WTC11 (cell line): ENCODE results near the gene GALNT9. TPM values are rescaled to one million over a fixed set of nuclear protein-coding genes. Genes with fewer than 3 reads are reported as not detected.
"Not testable (repeated sequence)": the region's sequence is repeated elsewhere in the genome, so short reads cannot be mapped to it uniquely, and the experiment has no call there.

Experiments
- ATAC-seq: fragments of 200-7000 bp; cut with Tn5 transposase; 2 replicates; pipeline ENCODE4 v1.10.0; 2021; ENCODE audit warnings: mild to moderate bottlenecking, moderate library complexity
- CTCF ChIA-PET: fragments of 300-600 bp; sonication (Branson Sonifier 250); formaldehyde crosslinking; loops from one replicate; lab custom pipeline; 2021; ENCODE audit warnings: antibody characterized with exemption; lab: Charles Lee
- POLR2A ChIA-PET: fragments of 350-600 bp; sonication (Branson Sonifier 250); formaldehyde crosslinking; loops from one replicate; lab custom pipeline; 2021; ENCODE audit warnings: antibody characterized with exemption; lab: Charles Lee
- DNase-seq: peaks from one replicate; pipeline ENCODE4 v3.0.0; 2021; ENCODE audit warnings: low spot score
- H3K27ac Mint-ChIP-seq: 2 replicates; pipeline ENCODE4 v1.8.0; 2021; ENCODE audit warnings: mixed read lengths
- H3K27me3 Mint-ChIP-seq: 2 replicates; pipeline ENCODE4 v1.8.0; 2021; ENCODE audit warnings: low read depth, mild to moderate bottlenecking, moderate library complexity, mixed read lengths
- H3K36me3 Mint-ChIP-seq: 2 replicates; pipeline ENCODE4 v1.8.0; 2021; ENCODE audit warnings: mixed read lengths
- H3K4me1 Mint-ChIP-seq: 2 replicates; pipeline ENCODE4 v1.8.0; 2022; ENCODE audit warnings: mixed read lengths
- H3K4me3 Mint-ChIP-seq: 2 replicates; pipeline ENCODE4 v1.8.0; 2021; ENCODE audit warnings: mild to moderate bottlenecking, moderate library complexity, mixed read lengths
- H3K9me3 Mint-ChIP-seq: 2 replicates; pipeline ENCODE4 v1.8.0; 2021; ENCODE audit warnings: mixed read lengths
- ATF3 ChIP-seq: sonication (generic); formaldehyde crosslinking; conservative IDR thresholded peaks from 2 replicates; pipeline ENCODE4 v1.8.1; 2022; ENCODE audit warnings: mild to moderate bottlenecking, missing genetic modification reagents
- ATF6 ChIP-seq: sonication (generic); formaldehyde crosslinking; IDR thresholded peaks from 2 replicates; pipeline ENCODE4 v1.8.1; 2023; ENCODE audit warnings: mild to moderate bottlenecking, missing genetic modification reagents
- CREB1 ChIP-seq: sonication (generic); formaldehyde crosslinking; IDR thresholded peaks from 2 replicates; pipeline ENCODE4 v1.8.0; 2023; ENCODE audit warnings: mild to moderate bottlenecking, missing genetic modification reagents
- E2F1 ChIP-seq: sonication (generic); formaldehyde crosslinking; IDR thresholded peaks from 2 replicates; pipeline ENCODE4 v1.8.0; 2022; ENCODE audit warnings: mild to moderate bottlenecking, missing genetic modification reagents
- ESRRA ChIP-seq: sonication (generic); formaldehyde crosslinking; IDR thresholded peaks from 2 replicates; pipeline ENCODE4 v1.8.1; 2022; ENCODE audit warnings: mild to moderate bottlenecking, missing genetic modification reagents, borderline replicate concordance
- ETV6 ChIP-seq: sonication (generic); formaldehyde crosslinking; IDR thresholded peaks from 2 replicates; pipeline ENCODE4 v1.8.1; 2022; ENCODE audit warnings: mild to moderate bottlenecking, missing genetic modification reagents
- FOXJ3 ChIP-seq: sonication (generic); formaldehyde crosslinking; IDR thresholded peaks from 2 replicates; pipeline ENCODE4 v1.9.0; 2021; ENCODE audit warnings: missing genetic modification reagents, mild to moderate bottlenecking, borderline replicate concordance
- MAX ChIP-seq: sonication (generic); formaldehyde crosslinking; IDR thresholded peaks from 2 replicates; pipeline ENCODE4 v1.8.0; 2022; ENCODE audit warnings: mild to moderate bottlenecking, missing genetic modification reagents
- MYBL2 ChIP-seq: sonication (generic); formaldehyde crosslinking; IDR thresholded peaks from 2 replicates; pipeline ENCODE4 v1.8.1; 2023; ENCODE audit warnings: mild to moderate bottlenecking, moderate library complexity, missing genetic modification reagents
- NFATC4 ChIP-seq: fragments of 250-450 bp; sonication (Bioruptor Pico); IDR thresholded peaks from 2 replicates; pipeline ENCODE4 v1.9.0; 2021; ENCODE audit warnings: mild to moderate bottlenecking
- OVOL2 ChIP-seq: fragments of 250-450 bp; sonication (Bioruptor Pico); IDR thresholded peaks from 2 replicates; pipeline ENCODE4 v1.9.0; 2021; ENCODE audit warnings: mild to moderate bottlenecking, borderline replicate concordance
- PRDM15 ChIP-seq: sonication (generic); formaldehyde crosslinking; IDR thresholded peaks from 2 replicates; pipeline ENCODE4 v1.8.0; 2022; ENCODE audit warnings: missing genetic modification reagents
- SP1 ChIP-seq: sonication (generic); formaldehyde crosslinking; conservative IDR thresholded peaks from 2 replicates; pipeline ENCODE4 v1.8.1; 2022; ENCODE audit warnings: missing genetic modification reagents
- TEAD1 ChIP-seq: sonication (generic); formaldehyde crosslinking; IDR thresholded peaks from 2 replicates; pipeline ENCODE4 v1.8.0; 2022; ENCODE audit warnings: mild to moderate bottlenecking, missing genetic modification reagents
- ZNF121 ChIP-seq: sonication (generic); formaldehyde crosslinking; IDR thresholded peaks from 2 replicates; pipeline ENCODE4 v1.8.0; 2023; ENCODE audit warnings: missing genetic modification reagents
- ZNF138 ChIP-seq: sonication (generic); formaldehyde crosslinking; conservative IDR thresholded peaks from 2 replicates; pipeline ENCODE4 v1.8.1; 2022; ENCODE audit warnings: mild to moderate bottlenecking, moderate library complexity, missing genetic modification reagents
- ZNF317 ChIP-seq: sonication (generic); formaldehyde crosslinking; IDR thresholded peaks from 2 replicates; pipeline ENCODE4 v1.8.1; 2023; ENCODE audit warnings: low read depth, mild to moderate bottlenecking, moderate library complexity, missing genetic modification reagents, borderline replicate concordance
- ZNF396 ChIP-seq: fragments of 250-450 bp; sonication (Bioruptor Pico); IDR thresholded peaks from 2 replicates; pipeline ENCODE4 v1.8.0; 2021; ENCODE audit warnings: mild to moderate bottlenecking, moderate library complexity, borderline replicate concordance
- ZNF423 ChIP-seq: fragments of 250-450 bp; sonication (Bioruptor Pico); IDR thresholded peaks from 2 replicates; pipeline ENCODE4 v2.1.2; 2022; ENCODE audit warnings: mild to moderate bottlenecking, moderate library complexity
- total RNA-seq: library from RNA; stranded (reverse); gene quantifications from 3 replicates; pipeline ENCODE4 v1.2.3, GENCODE V29; 2021

The GALNT9 gene
- total RNA-seq, 1 experiment from 2014 or later = 0.90 TPM

GRCh38 chr12:132243596-132244310, 85.6 kb downstream of the GALNT9 start:
- no peaks in the 10 kb centered on the region for H3K4me1 Mint-ChIP-seq
- H3K36me3 Mint-ChIP-seq = no peaks in the 10 kb centered on the region
- peak; percentile 44 for DNase-seq
- no peak overlapping the region for H3K4me3 Mint-ChIP-seq
- peaks cover 15% of the 10 kb centered on the region for H3K27me3 Mint-ChIP-seq
- H3K27ac Mint-ChIP-seq = no peak overlapping the region
- peaks cover 17% of the 10 kb centered on the region for H3K9me3 Mint-ChIP-seq
- no peak for TF ChIP-seq NFATC4
- no peak for TF ChIP-seq ZNF396
- TF ChIP-seq ATF3 (CRISPR knock-in tag) = no peak
- no peak for TF ChIP-seq PRDM15 (CRISPR knock-in tag)
- no peak for TF ChIP-seq SP1
- TF ChIP-seq OVOL2 (CRISPR knock-in tag) = no peak
- no peak for TF ChIP-seq CREB1 (CRISPR knock-in tag)
- TF ChIP-seq ATF6 (CRISPR knock-in tag) = no peak
- no peak for TF ChIP-seq E2F1 (CRISPR knock-in tag)
- no peak for TF ChIP-seq ESRRA (CRISPR knock-in tag)
- no peak for TF ChIP-seq ZNF121 (CRISPR knock-in tag)
- TF ChIP-seq ETV6 (CRISPR knock-in tag) = no peak
- TF ChIP-seq MYBL2 (CRISPR knock-in tag) = no peak
- no peak for TF ChIP-seq ZNF317 (CRISPR knock-in tag)
- TF ChIP-seq FOXJ3 = no peak
- TF ChIP-seq ZNF423 = no peak
- TF ChIP-seq TEAD1 = no peak
- no peak for TF ChIP-seq MAX
- TF ChIP-seq ZNF138 (CRISPR knock-in tag) = no peak
- ChIA-PET CTCF (interaction anchor here (0.8 to 1.8 kb wide), 5 partner anchors 41 to 170 kb away, joined by 3 to 10 read pairs (median 3); no protein-coding TSS in a partner anchor), POLR2A (interaction anchor here (0.7 kb wide), 1 partner anchor 236 kb away, joined by 3 read pairs; no protein-coding TSS in a partner anchor)
- peak; percentile 20; the same call in 1 of the 2 replicates for ATAC-seq

GRCh38 chr12:132243171-132243570, 86.2 kb downstream of the GALNT9 start:
- not testable (repeated sequence) for H3K27ac Mint-ChIP-seq, DNase-seq, H3K36me3 Mint-ChIP-seq, H3K4me1 Mint-ChIP-seq, ATAC-seq, H3K4me3 Mint-ChIP-seq
- ChIA-PET CTCF (interaction anchor here (0.8 to 1.8 kb wide), 4 partner anchors 41 to 171 kb away, joined by 3 to 10 read pairs (median 4); no protein-coding TSS in a partner anchor), POLR2A (interaction anchor here (0.7 kb wide), 1 partner anchor 237 kb away, joined by 3 read pairs; no protein-coding TSS in a partner anchor)
- H3K27me3 Mint-ChIP-seq = peaks cover 11% of the 10 kb centered on the region
- H3K9me3 Mint-ChIP-seq = peaks cover 19% of the 10 kb centered on the region

- H3K27ac Mint-ChIP-seq, ATAC-seq, POLR2A ChIA-PET, H3K4me3 Mint-ChIP-seq, CTCF ChIA-PET, H3K36me3 Mint-ChIP-seq, DNase-seq, H3K4me1 Mint-ChIP-seq: not testable (repeated sequence)
- Mint-ChIP-seq H3K9me3 (peaks cover 19% of the 10 kb centered on the region), H3K27me3 (peaks cover 19% of the 10 kb centered on the region)
Observed at GRCh38 chr12:132240669-132241007, 88.8 kb downstream of the GALNT9 start.
